Hindlimb muscle (tissue), 1 donor: ENCODE results near the gene SOX9. TPM values are rescaled to one million over a fixed set of nuclear protein-coding genes. Genes with fewer than 3 reads are reported as not detected.
"Not testable (repeated sequence)": the region's sequence is repeated elsewhere in the genome, so short reads cannot be mapped to it uniquely, and the experiment has no call there.

Source experiments
- DNase-seq: peaks from one replicate; pipeline ENCODE4 v3.0.0-alpha.2; 2013
- polyA plus RNA-seq: library from polyadenylated mRNA; unstranded; fragments of 120-200 nt; gene quantifications from one replicate; pipeline ENCODE4 v1.2.1, GENCODE V29; 2013; ENCODE audit not compliant: insufficient read length

The SOX9 gene
- polyA plus RNA-seq, 1 donor = 10.9 TPM

DNA sequence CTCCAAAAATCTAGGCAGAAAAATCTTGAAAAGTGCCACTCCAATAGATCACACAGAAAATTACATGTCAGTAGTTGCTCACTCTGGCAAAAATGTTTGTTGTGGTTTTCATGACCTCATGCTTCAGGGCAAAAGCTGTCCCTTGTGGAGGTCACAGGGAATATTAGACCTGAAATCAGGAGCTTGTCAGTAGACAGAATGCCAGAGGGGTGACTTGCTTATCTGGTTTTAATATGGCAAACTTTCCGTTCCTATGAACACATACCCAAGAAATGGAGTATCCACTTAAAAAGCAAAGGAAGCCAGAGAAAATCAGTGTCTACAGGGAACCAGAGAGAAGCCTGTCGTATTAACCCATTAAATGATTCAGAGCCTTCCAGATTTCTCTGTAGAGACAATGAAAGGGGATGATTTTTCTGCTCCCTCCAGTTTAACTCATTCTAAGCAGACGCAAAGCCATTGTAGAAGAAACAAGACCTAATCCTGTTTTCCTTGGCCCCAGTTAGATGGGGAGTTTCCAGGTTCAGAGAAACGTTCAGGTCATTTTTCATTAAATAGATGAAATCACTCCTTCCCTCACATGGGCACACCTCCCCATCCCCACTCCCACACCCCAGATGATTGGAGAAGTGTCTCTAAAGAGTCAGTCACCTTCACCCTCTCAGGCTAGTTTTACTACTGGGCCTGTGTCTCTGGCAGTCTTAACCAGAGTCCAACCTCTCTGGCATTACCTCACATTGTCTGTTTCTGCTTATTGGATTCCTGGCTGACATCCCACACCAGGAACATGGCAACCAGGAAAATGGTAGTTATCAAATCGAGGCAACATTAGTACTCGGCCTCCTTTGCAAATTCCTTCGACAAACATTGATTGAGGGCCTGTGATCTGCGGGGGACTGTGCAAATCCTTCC is 6.0 kb downstream of the SOX9 start:
- no peak for DNase-seq

GRCh38 chr17:72128039-72128438 is 7.2 kb downstream of the SOX9 start:
- no peak for DNase-seq

DNA sequence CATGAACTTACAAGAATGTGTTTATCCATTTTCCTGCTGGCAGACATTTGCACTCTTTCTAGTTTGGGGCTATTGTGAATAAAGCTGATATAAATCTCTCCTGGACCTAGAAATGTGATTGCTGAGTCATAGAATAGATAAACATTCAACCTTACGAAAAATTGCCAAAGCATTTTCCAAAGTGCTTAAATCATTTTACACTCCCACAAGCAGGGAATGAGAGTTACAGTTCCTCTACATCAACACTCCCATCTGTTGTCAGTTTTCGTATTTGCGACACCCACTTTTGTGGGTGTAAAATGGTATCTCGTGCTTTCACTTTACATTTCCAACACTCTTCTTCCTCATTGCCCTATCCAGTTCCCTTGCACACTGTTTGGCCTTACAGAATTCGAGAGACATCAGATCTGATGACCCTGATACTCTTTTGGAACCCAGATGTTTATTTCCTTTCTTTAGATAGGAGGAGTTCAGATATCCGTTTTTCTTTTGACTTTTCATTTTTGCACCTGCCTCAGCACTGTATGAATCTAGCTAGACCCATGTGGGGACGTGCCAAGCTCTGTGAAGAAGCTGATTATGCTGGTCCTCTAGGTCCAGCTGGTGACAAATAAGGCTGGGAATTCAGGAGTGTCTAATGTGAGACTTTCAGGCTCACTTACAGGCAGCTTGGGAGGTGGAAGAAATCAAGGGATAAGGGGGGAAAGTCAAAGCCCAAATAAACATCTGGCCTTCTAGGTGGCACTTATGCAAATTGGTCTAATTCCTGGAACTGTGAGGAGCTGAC is 14.0 kb downstream of the SOX9 start:
- no peak for DNase-seq

- DNase-seq = no peak
These were observed 14.9 kb downstream of the SOX9 start for GRCh38 chr17:72135546-72136325.

DNA sequence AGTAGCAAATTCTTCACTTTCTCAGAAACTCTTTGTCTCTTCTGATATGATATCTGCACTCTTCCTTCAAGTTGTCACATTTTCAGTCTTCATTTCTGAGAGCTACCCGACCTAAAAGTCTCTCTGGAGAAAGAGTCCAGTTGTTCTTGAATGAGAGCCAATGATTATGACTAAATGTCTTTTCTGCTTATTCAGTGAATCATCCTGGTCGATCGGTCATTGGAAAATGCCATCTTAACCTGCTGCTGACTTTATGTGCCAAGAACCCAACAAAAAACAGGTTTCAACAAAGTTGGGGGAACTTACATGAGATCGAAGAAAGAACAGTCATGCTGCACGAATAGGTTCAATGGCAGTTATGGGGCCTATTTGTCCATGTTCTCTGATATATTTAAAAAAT is 15.9 kb downstream of the SOX9 start:
- no peak for DNase-seq

- DNase-seq = no peak
These were observed 16.3 kb downstream of the SOX9 start for GRCh38 chr17:72137161-72137560.

DNA sequence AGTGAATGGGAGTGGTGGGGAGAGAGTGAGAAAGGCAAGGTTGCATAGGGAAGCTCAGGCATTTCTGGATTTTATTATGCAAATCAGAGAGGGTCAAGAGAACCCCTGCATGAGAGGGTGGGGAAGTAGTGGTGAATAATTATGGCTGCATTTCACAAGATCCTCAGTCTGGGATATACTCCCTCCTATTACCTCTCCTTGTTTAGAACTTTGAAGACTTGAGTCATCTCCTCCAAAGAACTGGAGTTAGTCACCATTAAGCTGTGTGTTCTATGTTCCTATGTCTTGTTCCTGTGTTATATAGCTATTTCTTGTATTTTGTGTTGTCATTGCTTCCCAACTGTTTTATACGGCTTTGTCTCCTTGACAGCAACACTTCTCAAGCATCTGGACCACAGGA is 18.4 kb downstream of the SOX9 start:
- no peak for DNase-seq

GRCh38 chr17:72141336-72141735 is 20.5 kb downstream of the SOX9 start:
- DNase-seq = no peak

- DNase-seq = not testable (repeated sequence)
These were observed 21.3 kb downstream of the SOX9 start for GRCh38 chr17:72142097-72142496.

- no peak for DNase-seq
These were observed 21.8 kb downstream of the SOX9 start for GRCh38 chr17:72142614-72143013.

DNA sequence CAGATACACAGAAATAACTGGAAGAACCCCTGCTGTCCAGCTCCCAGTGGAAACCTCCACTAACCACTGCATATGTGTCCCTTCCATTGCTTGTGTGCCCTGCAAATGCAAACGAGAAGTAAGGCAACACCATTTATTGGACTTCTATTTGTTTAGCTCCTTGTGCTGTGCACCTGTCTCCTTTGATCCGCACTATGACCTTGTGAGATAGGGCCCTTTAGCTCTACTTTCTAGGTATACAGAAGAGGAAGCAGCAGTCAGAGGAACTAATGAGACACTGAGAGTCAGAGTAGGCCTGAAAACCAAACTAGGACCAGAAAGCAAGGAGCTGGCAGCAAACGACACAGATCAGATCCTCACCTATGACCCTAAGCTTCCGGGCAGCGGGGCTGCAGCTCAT is 22.4 kb downstream of the SOX9 start:
- DNase-seq = no peak

GRCh38 chr17:72144101-72144500 is 23.3 kb downstream of the SOX9 start:
- no peak for DNase-seq

- no peak for DNase-seq
These were observed 24.7 kb downstream of the SOX9 start for GRCh38 chr17:72145562-72145961.

- DNase-seq = no peak
These were observed 25.1 kb downstream of the SOX9 start for GRCh38 chr17:72145962-72146361.

DNA sequence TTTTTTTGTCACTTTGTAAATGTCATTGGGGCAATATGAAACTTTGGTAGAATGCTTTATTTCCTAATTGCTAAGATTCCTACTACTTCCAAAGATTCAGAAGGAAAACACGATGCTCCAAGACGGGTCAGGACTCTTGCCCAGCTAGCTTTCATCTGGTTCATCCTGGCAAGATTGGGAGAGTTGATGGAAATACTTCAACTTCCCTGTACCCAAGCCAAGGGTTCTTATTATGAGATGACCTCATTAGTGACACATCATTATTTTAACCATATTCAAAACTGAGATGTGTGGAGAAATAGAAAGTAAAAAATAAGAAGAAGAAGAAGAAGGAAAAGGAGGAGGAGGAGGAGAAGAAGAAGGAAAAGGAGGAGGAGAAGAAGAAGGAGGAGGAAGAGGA is 25.6 kb downstream of the SOX9 start:
- no peak for DNase-seq

GRCh38 chr17:72150632-72151460 is 30.0 kb downstream of the SOX9 start:
- DNase-seq = no peak

- DNase-seq = no peak
These were observed 31.0 kb downstream of the SOX9 start for GRCh38 chr17:72151565-72152386.

DNA sequence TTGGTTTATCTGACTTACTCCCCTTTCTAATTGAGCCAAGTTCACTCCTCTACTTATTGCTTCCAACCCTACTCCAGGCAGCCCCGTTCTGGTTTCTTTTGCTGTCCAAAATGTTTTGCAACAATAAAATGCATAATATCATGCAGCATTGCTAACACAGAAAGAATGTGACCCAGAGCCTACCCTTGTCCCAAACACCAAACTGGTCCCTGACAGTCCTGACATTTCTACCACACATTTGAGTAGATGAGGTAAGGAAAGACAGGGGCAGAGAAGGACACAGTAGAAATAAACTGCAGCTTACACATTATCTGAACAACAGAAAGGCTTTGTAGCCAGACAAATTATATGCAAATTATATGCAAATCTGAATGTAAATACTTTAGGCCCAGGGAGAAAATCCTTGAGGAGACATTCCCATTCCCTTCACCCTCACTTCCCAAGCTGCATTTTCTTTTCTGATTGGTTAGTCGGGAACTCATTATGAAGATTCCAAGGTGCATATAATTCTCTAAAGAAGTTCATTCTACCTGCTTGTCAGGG is 31.6 kb downstream of the SOX9 start:
- DNase-seq = no peak

DNA sequence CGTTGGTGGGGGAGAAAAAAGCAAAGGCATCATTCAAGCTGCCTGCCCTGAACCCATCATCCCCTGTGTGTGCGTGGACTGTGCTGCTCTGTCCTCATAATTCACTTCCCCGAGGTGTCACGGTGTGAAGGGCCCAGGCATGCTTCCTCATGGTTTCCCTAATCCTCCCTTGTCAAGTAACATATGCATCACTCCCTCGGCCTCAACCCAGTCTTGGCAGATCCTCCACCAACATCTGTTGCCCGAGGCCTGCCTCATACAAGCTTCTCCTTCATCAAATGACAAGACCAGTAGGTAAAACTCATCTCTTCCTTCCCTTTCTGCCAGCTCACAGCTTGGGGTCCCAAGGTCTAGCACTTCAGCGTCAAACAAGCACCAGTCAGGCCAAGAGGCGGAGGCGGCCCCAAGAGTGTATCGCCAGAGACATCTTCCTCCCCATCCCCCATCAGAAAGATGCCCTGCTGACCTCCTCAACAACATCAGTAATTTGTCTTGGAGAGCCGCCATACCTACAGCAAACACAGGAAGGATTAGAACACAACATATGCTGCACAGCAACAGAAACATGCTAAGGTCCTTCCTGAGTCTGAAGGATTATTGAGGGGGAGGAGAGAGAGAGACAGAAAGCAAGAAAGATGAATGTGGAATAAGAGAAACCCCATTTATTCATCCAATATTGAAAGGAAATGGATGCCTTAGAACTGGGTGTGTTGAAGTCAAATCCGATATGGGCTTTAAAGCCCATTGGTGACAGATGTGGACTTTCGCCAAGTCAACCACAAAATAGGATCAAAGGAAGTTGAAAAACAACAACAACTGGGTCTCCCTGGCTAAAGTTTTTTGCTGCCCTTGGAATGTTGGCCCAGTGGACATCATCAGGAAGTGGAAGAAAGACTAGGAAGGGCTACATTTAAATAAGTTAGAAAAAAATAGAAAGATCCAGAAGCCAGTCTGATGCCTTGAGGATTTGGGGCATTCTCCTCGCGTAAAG is 38.4 kb downstream of the SOX9 start:
- no peak for DNase-seq

- DNase-seq = no peak
These were observed 41.7 kb downstream of the SOX9 start for GRCh38 chr17:72162569-72162968.
